ENCODE data around the gene BGLAP. TPM values are rescaled to one million over a fixed set of nuclear protein-coding genes. Genes with fewer than 3 reads are reported as not detected.

Gene BGLAP
- polyA plus RNA-seq, 3 donors, result 2.2 TPM; not detected in 2

- H3K27me3 Mint-ChIP-seq (ENCODE audit: low read depth in 3 of 3), result no peaks in the 10 kb centered on the region
- no peaks in the 10 kb centered on the region for H3K9me3 ChIP-seq (replicated peaks in 1 of 2; ENCODE audit: control insufficient read depth in 1 of 2, insufficient read depth in 1 of 2, low read length in 2 of 2)
- H3K36me3 ChIP-seq (replicated peaks in 1 of 2; ENCODE audit: control insufficient read depth in 1 of 2, insufficient read depth in 2 of 2, low read length in 2 of 2), result peaks cover 92 to 94% of the 10 kb centered on the region in 2 donors
- peaks cover 0 to 1% (median 0%) of the 10 kb centered on the region in 7 donors for H3K9me3 Mint-ChIP-seq
- no peak for TF ChIP-seq CTCF (IDR thresholded peaks at IDR 0.05)
- intact Hi-C loops (cut with micrococcal nuclease), result no loop called here
- peaks cover 5% of the 10 kb centered on the region for H3K79me2 ChIP-seq (ENCODE audit: insufficient read depth, low read length)
- H3K4me3 ChIP-seq (replicated peaks in 1 of 3; ENCODE audit: low read depth in 2 of 3, low read length in 3 of 3), result no peak overlapping the region
- peaks cover 75 to 95% of the 10 kb centered on the region in 2 donors for H3K36me3 Mint-ChIP-seq
- no peak overlapping the region for H3K4me2 ChIP-seq (replicated peaks; ENCODE audit: extremely low read depth, low read length, poor library complexity, severe bottlenecking)
- DNase-seq, result no peak
- no peak overlapping the region for H3K4me3 Mint-ChIP-seq
- 97% methylated on average over 6 of the region's 8 CpGs for WGBS (ENCODE audit: insufficient coverage)
- H3K27me3 ChIP-seq (ENCODE audit: control insufficient read depth in 2 of 2, insufficient read depth in 2 of 2, low read length in 2 of 2), result no peaks in the 10 kb centered on the region
- H3K4me1 Mint-ChIP-seq, result no peaks in the 10 kb centered on the region
- peaks cover 58% of the 10 kb centered on the region for H4K20me1 ChIP-seq (ENCODE audit: insufficient read depth, low read length)
- H3K27ac Mint-ChIP-seq, result no peak overlapping the region
- H3K4me1 ChIP-seq (ENCODE audit: control insufficient read depth in 1 of 2, insufficient read depth in 2 of 2, low read length in 2 of 2), result no peaks in the 10 kb centered on the region
- no peak overlapping the region for H3K9ac ChIP-seq (ENCODE audit: insufficient read depth, low read length, poor library complexity, severe bottlenecking)
- no peak overlapping the region for H2AFZ ChIP-seq (ENCODE audit: insufficient read depth, low read depth, low read length, poor library complexity, severe bottlenecking)
- H3K27ac ChIP-seq (ENCODE audit: low read depth in 1 of 2, low read length in 2 of 2), result no peak overlapping the region
Observed at GRCh38 chr1:156258859-156259258, 16.9 kb downstream of the BGLAP start.

DNA sequence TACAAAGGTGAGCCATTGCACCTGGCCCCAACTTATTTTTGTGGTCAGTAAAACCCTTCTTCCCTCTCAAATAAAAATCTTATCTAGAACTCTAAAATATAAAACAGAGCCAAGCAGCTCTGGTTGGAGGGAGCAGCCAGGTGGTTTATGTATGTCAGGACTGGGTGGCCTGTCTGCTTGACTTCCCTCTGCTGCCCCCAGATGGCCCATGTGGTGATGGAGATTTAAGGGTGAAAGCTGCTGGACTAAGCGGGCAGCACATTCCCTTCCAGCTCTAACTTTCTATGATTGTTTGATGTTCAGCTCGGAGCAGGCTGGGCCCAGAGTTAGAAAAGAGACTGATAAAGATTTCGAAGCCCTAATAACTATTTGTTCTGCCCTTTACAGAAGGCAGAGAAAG is 17.8 kb downstream of the BGLAP start:
- Histone ChIP-seq H2AFZ (ENCODE audit: insufficient read depth, low read depth, low read length, poor library complexity, severe bottlenecking) (no peak overlapping the region), H3K4me1 (ENCODE audit: control insufficient read depth in 1 of 2, insufficient read depth in 2 of 2, low read length in 2 of 2) (no peaks in the 10 kb centered on the region), H3K27me3 (ENCODE audit: control insufficient read depth in 2 of 2, insufficient read depth in 2 of 2, low read length in 2 of 2) (no peaks in the 10 kb centered on the region), H3K4me2 (replicated peaks; ENCODE audit: extremely low read depth, low read length, poor library complexity, severe bottlenecking) (no peak overlapping the region), H3K79me2 (ENCODE audit: insufficient read depth, low read length) (peaks cover 5% of the 10 kb centered on the region), H3K9me3 (replicated peaks in 1 of 2; ENCODE audit: control insufficient read depth in 1 of 2, insufficient read depth in 1 of 2, low read length in 2 of 2) (no peaks in the 10 kb centered on the region), H3K4me3 (replicated peaks in 1 of 3; ENCODE audit: low read depth in 2 of 3, low read length in 3 of 3) (no peak overlapping the region), H3K27ac (ENCODE audit: low read depth in 1 of 2, low read length in 2 of 2) (no peak overlapping the region), H3K9ac (ENCODE audit: insufficient read depth, low read length, poor library complexity, severe bottlenecking) (no peak overlapping the region), H4K20me1 (ENCODE audit: insufficient read depth, low read length) (peaks cover 57% of the 10 kb centered on the region), H3K36me3 (replicated peaks in 1 of 2; ENCODE audit: control insufficient read depth in 1 of 2, insufficient read depth in 2 of 2, low read length in 2 of 2) (peaks cover 90 to 94% of the 10 kb centered on the region in 2 donors)
- H3K27me3 Mint-ChIP-seq (ENCODE audit: low read depth in 3 of 3), result no peaks in the 10 kb centered on the region
- H3K4me1 Mint-ChIP-seq, result no peaks in the 10 kb centered on the region
- DNase-seq, result no peak
- intact Hi-C loops (cut with micrococcal nuclease), result loop anchor here in 1 of 2 donors (5.0 kb wide), 1 partner anchor 47 kb away; no protein-coding TSS in a partner anchor
- H3K4me3 Mint-ChIP-seq, result no peak overlapping the region
- H3K9me3 Mint-ChIP-seq, result peaks cover 0 to 1% (median 0%) of the 10 kb centered on the region in 7 donors
- no peak overlapping the region for H3K27ac Mint-ChIP-seq
- no CpG with 5 or more reads among the region's 3 CpGs for WGBS (ENCODE audit: insufficient coverage)
- H3K36me3 Mint-ChIP-seq, result peaks cover 76 to 97% of the 10 kb centered on the region in 2 donors
- TF ChIP-seq CTCF (IDR thresholded peaks at IDR 0.05), result no peak

Data from CD14-positive monocyte (primary cell).